Liver (tissue), 9 donors: Measurements from ENCODE around the gene GPC3. TPM values are rescaled to one million over a fixed set of nuclear protein-coding genes. Genes with fewer than 3 reads are reported as not detected.

Experiments
- DNase-seq: peaks from one replicate; pipeline ENCODE4 v3.0.0-alpha.2; 2017; ENCODE audit warnings: low spot score
- H3K27ac ChIP-seq, 2 donors: one replicate each; pipeline ENCODE4 v1.7.0; 2013; ENCODE audit warnings: inconsistent platforms in 2 of 2, low read length in 2 of 2, control low read depth in 1 of 2, low read depth in 1 of 2, mild to moderate bottlenecking in 1 of 2
- H3K27me3 ChIP-seq, 4 donors: one replicate each; pipeline versions ENCODE4 v1.6.1 to v1.7.0; 2013; ENCODE audit warnings: low read length in 3 of 4, inconsistent platforms in 1 of 4, mild to moderate bottlenecking in 1 of 4, moderate library complexity in 1 of 4; ENCODE audit not compliant: control insufficient read depth in 4 of 4, insufficient read depth in 4 of 4
- H3K36me3 ChIP-seq, 4 donors: one replicate each; pipeline versions ENCODE4 v1.6.1 to v1.7.0; 2013; ENCODE audit warnings: low read length in 3 of 4, mild to moderate bottlenecking in 3 of 4, low read depth in 1 of 4, moderate library complexity in 1 of 4; ENCODE audit not compliant: control insufficient read depth in 4 of 4, insufficient read depth in 3 of 4
- H3K4me1 ChIP-seq, 4 donors: one replicate each; pipeline versions ENCODE4 v1.6.1 to v1.7.0; 2013; ENCODE audit warnings: low read length in 3 of 4, mild to moderate bottlenecking in 3 of 4, moderate library complexity in 1 of 4; ENCODE audit not compliant: control insufficient read depth in 4 of 4, insufficient read depth in 4 of 4
- H3K4me3 ChIP-seq, 3 donors: one replicate each; pipeline versions ENCODE4 v1.6.1 to v1.7.0; 2013; ENCODE audit warnings: low read length in 3 of 3, control low read depth in 1 of 3, low read depth in 1 of 3, mild to moderate bottlenecking in 1 of 3
- H3K9ac ChIP-seq, 2 donors: one replicate each; pipeline ENCODE4 v1.7.0; 2013; ENCODE audit warnings: low read length in 2 of 2, mild to moderate bottlenecking in 2 of 2, moderate library complexity in 2 of 2, control low read depth in 1 of 2, low read depth in 1 of 2
- H3K9me3 ChIP-seq, 4 donors: one replicate each; pipeline versions ENCODE4 v1.6.1 to v1.7.0; 2013; ENCODE audit warnings: low read length in 3 of 4; ENCODE audit not compliant: control insufficient read depth in 4 of 4
- EGR1 ChIP-seq, 2 donors: IDR thresholded peaks; 2 replicates each; pipeline ENCODE4 v1.6.1; 2016 to 2018; ENCODE audit warnings: antibody characterized with exemption in 2 of 2, low read depth in 2 of 2
- FOXA1 ChIP-seq: IDR thresholded peaks from 2 replicates; pipeline ENCODE4 v1.6.1; 2016; ENCODE audit warnings: antibody characterized with exemption
- FOXA2 ChIP-seq: IDR thresholded peaks from 2 replicates; pipeline ENCODE4 v1.6.1; 2016; ENCODE audit warnings: antibody characterized with exemption
- GABPA ChIP-seq, 2 donors: IDR thresholded peaks in 1 of 2; conservative IDR thresholded peaks in 1 of 2; 2 replicates each; pipeline ENCODE4 v1.6.1; 2016; ENCODE audit warnings: antibody characterized with exemption in 2 of 2, mild to moderate bottlenecking in 1 of 2, moderate library complexity in 1 of 2
- HNF4A ChIP-seq, 2 donors: conservative IDR thresholded peaks; 2 replicates each; pipeline ENCODE4 v1.6.1; 2016; ENCODE audit warnings: antibody characterized with exemption in 2 of 2, mild to moderate bottlenecking in 2 of 2
- HNF4G ChIP-seq: IDR thresholded peaks from 2 replicates; pipeline ENCODE4 v1.6.1; 2016; ENCODE audit warnings: antibody characterized with exemption
- JUND ChIP-seq, 2 donors: IDR thresholded peaks; 2 replicates each; pipeline ENCODE4 v1.6.1; 2016; ENCODE audit warnings: antibody characterized with exemption in 2 of 2
- MAX ChIP-seq: IDR thresholded peaks from 2 replicates; pipeline ENCODE4 v1.6.1; 2016; ENCODE audit warnings: antibody characterized with exemption
- NR2F2 ChIP-seq: IDR thresholded peaks from 2 replicates; pipeline ENCODE4 v1.6.1; 2016; ENCODE audit warnings: antibody characterized with exemption
- RAD21 ChIP-seq, 2 donors: IDR thresholded peaks; 2 replicates each; pipeline ENCODE4 v1.6.1; 2016; ENCODE audit warnings: antibody characterized with exemption in 2 of 2, mild to moderate bottlenecking in 2 of 2
- REST ChIP-seq: IDR thresholded peaks from 2 replicates; pipeline ENCODE4 v1.6.1; 2016; ENCODE audit warnings: antibody characterized with exemption, mild to moderate bottlenecking
- RXRA ChIP-seq, 2 donors: IDR thresholded peaks; 2 replicates each; pipeline ENCODE4 v1.6.1; 2017 to 2018; ENCODE audit warnings: antibody characterized with exemption in 2 of 2, mild to moderate bottlenecking in 1 of 2
- SP1 ChIP-seq: IDR thresholded peaks from 2 replicates; pipeline ENCODE4 v1.6.1; 2018; ENCODE audit warnings: antibody characterized with exemption, mild to moderate bottlenecking
- TAF1 ChIP-seq: conservative IDR thresholded peaks from 2 replicates; pipeline ENCODE4 v1.6.1; 2016; ENCODE audit warnings: antibody characterized with exemption, mild to moderate bottlenecking
- YY1 ChIP-seq: IDR thresholded peaks from 2 replicates; pipeline ENCODE4 v1.6.1; 2016; ENCODE audit warnings: antibody characterized with exemption, mild to moderate bottlenecking
- ZBTB33 ChIP-seq: IDR thresholded peaks from 2 replicates; pipeline ENCODE4 v1.6.1; 2016; ENCODE audit warnings: antibody characterized with exemption
- WGBS: extraction: QIAGEN DNeasy Blood & Tissue Kit; methylation state at CpG from one replicate; pipeline ENCODE4 v1.1.7; 2013; 5-methylcytosine and 5-hydroxymethylcytosine counted together
- polyA plus RNA-seq, 2 donors: library from polyadenylated mRNA; stranded (reverse) in 1 of 2; unstranded in 1 of 2; fragments of 200-250 nt in 1 of 2; fragments of >200 nt in 1 of 2; fragmentation: Nextera tagmentation in 1 of 2; extraction: Ambion mirVana in 1 of 2; gene quantifications; one replicate each; pipeline versions ENCODE4 v1.2.1 to v1.2.3, GENCODE V29; 2013 to 2015
- total RNA-seq, 2 donors: library from RNA; depleted of rRNA; stranded (reverse); fragments of >200 nt; gene quantifications; one replicate each; pipeline ENCODE4 v1.2.3, GENCODE V29; 2014
- TF ChIP-seq, protein P1 (sequence below): IDR thresholded peaks from 2 replicates; pipeline ENCODE4 v1.6.1; 2016; ENCODE audit warnings: antibody characterized with exemption
- donor health status: healthy.
- donor health status: healthy.
- donor health status: healthy.
- donor health status: healthy.
- donor health status: healthy.

The GPC3 gene
- total and polyA plus RNA-seq, 4 donors, result 0.40 to 1,133 (median 1.5) TPM

DNA sequence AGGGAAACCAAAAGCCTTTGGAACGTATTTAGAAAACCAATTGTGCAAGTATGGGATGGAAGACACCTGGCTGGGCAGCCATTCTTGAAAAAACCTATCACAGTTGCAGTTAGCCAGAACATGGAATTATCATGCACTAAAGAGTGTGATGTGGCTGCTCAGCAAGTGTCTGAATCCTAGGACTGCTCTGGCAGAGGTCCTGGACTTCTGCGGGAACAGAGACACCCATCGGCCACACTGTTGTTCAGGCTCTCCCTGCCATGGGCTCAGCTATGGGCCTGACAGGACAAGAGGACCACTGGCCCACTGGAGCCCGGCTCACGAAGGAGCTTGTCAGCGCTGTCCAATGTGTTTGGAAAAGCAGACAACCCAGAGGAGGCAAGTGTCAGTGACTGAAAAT is 454.4 kb downstream of the GPC3 start:
- Histone ChIP-seq H3K27ac (no peak overlapping the region), H3K4me1 (no peaks in the 10 kb centered on the region), H3K9ac (no peak overlapping the region), H3K9me3 (no peaks in the 10 kb centered on the region), H3K4me3 (no peak overlapping the region), H3K27me3 (peaks cover 0 to 3% (median 0%) of the 10 kb centered on the region in 4 donors), H3K36me3 (no peaks in the 10 kb centered on the region)
- no peak for DNase-seq
- WGBS, result 75% methylated on average over 6 of the region's 6 CpGs
- no peak for TF ChIP-seq YY1
- TF ChIP-seq EGR1 (IDR thresholded peaks at IDR 0.05; ENCODE audit: low read depth in 2 of 2), result no peak
- no peak for TF ChIP-seq HNF4G
- TF ChIP-seq SP1, result no peak
- TF ChIP-seq FOXA1, result no peak
- no peak for TF ChIP-seq GABPA (IDR thresholded peaks at IDR 0.05 in 1 of 2, conservative IDR thresholded peaks at IDR 0.05 in 1 of 2)
- TF ChIP-seq ZBTB33, result no peak
- no peak for TF ChIP-seq REST
- TF ChIP-seq JUND (IDR thresholded peaks at IDR 0.05), result no peak
- no peak for TF ChIP-seq NR2F2
- no peak for TF ChIP-seq TAF1

- H3K4me1 ChIP-seq, result no peaks in the 10 kb centered on the region
- DNase-seq, result no peak
- TF ChIP-seq, protein P1, sequence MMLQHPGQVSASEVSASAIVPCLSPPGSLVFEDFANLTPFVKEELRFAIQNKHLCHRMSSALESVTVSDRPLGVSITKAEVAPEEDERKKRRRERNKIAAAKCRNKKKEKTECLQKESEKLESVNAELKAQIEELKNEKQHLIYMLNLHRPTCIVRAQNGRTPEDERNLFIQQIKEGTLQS, result no peak
- TF ChIP-seq ZBTB33 (no peak), MAX (no peak), HNF4G (no peak), HNF4A (conservative IDR thresholded peaks at IDR 0.05) (no peak), NR2F2 (no peak), RXRA (IDR thresholded peaks at IDR 0.05) (no peak), EGR1 (IDR thresholded peaks at IDR 0.05; ENCODE audit: low read depth in 2 of 2) (no peak), FOXA1 (no peak), SP1 (no peak), REST (no peak), TAF1 (no peak), YY1 (no peak), RAD21 (IDR thresholded peaks at IDR 0.05) (no peak), FOXA2 (no peak), GABPA (IDR thresholded peaks at IDR 0.05 in 1 of 2, conservative IDR thresholded peaks at IDR 0.05 in 1 of 2) (no peak)
- no peak overlapping the region for H3K27ac ChIP-seq
- no peaks in the 10 kb centered on the region for H3K27me3 ChIP-seq
- no peak overlapping the region for H3K4me3 ChIP-seq
- no peaks in the 10 kb centered on the region for H3K9me3 ChIP-seq
- 89% methylated on average over 3 of the region's 3 CpGs for WGBS
- H3K9ac ChIP-seq, result no peak overlapping the region
- no peaks in the 10 kb centered on the region for H3K36me3 ChIP-seq
Observed at GRCh38 chrX:133529578-133529977, 455.8 kb downstream of the GPC3 start.
